Gastrocnemius medialis (tissue), 4 donors: ENCODE results near the gene LRRC27. TPM values are rescaled to one million over a fixed set of nuclear protein-coding genes. Genes with fewer than 3 reads are reported as not detected.

Experiments
- ATAC-seq, 2 donors: fragments of 150-250 bp; one replicate each; pipeline ENCODE4 v1.9.1; 2016
- DNase-seq, 2 donors: peaks; one replicate each; pipeline ENCODE4 v3.0.0-alpha.2; 2019
- H3K27ac ChIP-seq, 4 donors: fragments of 200-600 bp; sonication (generic); 1 replicate in 1 of 4; 2 replicates in 3 of 4; pipeline ENCODE4 v1.5.1; 2016 to 2018; ENCODE audit warnings: mild to moderate bottlenecking in 2 of 4, moderate library complexity in 1 of 4
- H3K27me3 ChIP-seq, 3 donors: fragments of 200-600 bp; sonication (generic) in 2 of 3; 1 replicate in 1 of 3; 2 replicates in 2 of 3; pipeline versions ENCODE4 v1.5.1 to v1.6.0; 2016 to 2019; ENCODE audit warnings: mild to moderate bottlenecking in 1 of 3, moderate library complexity in 1 of 3
- H3K36me3 ChIP-seq, 2 donors: fragments of 200-600 bp; sonication (generic) in 1 of 2; one replicate each; pipeline ENCODE4 v1.5.1; 2017 to 2018
- H3K4me1 ChIP-seq, 2 donors: fragments of 200-600 bp; sonication (generic) in 1 of 2; one replicate each; pipeline ENCODE4 v1.5.1; 2016 to 2017; ENCODE audit warnings: mild to moderate bottlenecking in 2 of 2
- H3K4me3 ChIP-seq, 4 donors: fragments of 200-600 bp; sonication (generic) in 3 of 4; 1 replicate in 1 of 4; 2 replicates in 3 of 4; pipeline ENCODE4 v1.5.1; 2016 to 2019; ENCODE audit warnings: mild to moderate bottlenecking in 2 of 4
- H3K9me3 ChIP-seq, 3 donors: fragments of 200-600 bp; sonication (generic) in 2 of 3; 1 replicate in 1 of 3; 2 replicates in 2 of 3; pipeline ENCODE4 v1.5.1; 2016 to 2019
- CTCF ChIP-seq, 5 experiments: fragments of 450-650 bp in 3 of 5; fragments of 200-600 bp in 2 of 5; sonication (generic) in 2 of 5; IDR thresholded peaks in 4 of 5; conservative IDR thresholded peaks in 1 of 5; 1 replicate in 4 of 5; 2 replicates in 1 of 5; pipeline ENCODE4 v1.5.1; 2016 to 2019; ENCODE audit warnings: antibody characterized with exemption in 5 of 5, mild to moderate bottlenecking in 3 of 5, moderate library complexity in 3 of 5
- POLR2A ChIP-seq, 2 donors: fragments of 450-650 bp; IDR thresholded peaks; one replicate each; pipeline ENCODE4 v1.6.1; 2017; ENCODE audit warnings: antibody characterized with exemption in 2 of 2, mild to moderate bottlenecking in 2 of 2, moderate library complexity in 2 of 2
- in situ Hi-C, 4 donors: fragments of 200-750 bp; cut with MboI; loops; one replicate each; pipeline versions ENCODE4 v1.15.0 to v1.8.0; 2017; ENCODE audit warnings: low sequenced_read_pairs in 4 of 4
- intact Hi-C: fragments of 100-400 bp; cut with DNase I; formaldehyde crosslinking; loops from one replicate; pipeline ENCODE4 v1.15.1; 2023; ENCODE audit warnings: low total_unique reads
- total RNA-seq, 4 donors: library from RNA; depleted of rRNA; stranded (reverse); fragments of >200 nt; gene quantifications; one replicate each; pipeline versions ENCODE4 v1.1.0 to v1.2.3, GENCODE V29; 2016

LRRC27 gene
- total RNA-seq, 4 donors from 2014 or later = 1.0 to 7.0 (median 4.1) TPM

GRCh38 chr10:132406750-132407149 is 74.8 kb downstream of the LRRC27 start:
- Histone ChIP-seq H3K27ac (no peak overlapping the region), H3K4me1 (peaks cover under 1 to 16% of the 10 kb centered on the region in 2 donors), H3K36me3 (peaks cover 0 to 15% of the 10 kb centered on the region in 2 donors), H3K9me3 (no peaks in the 10 kb centered on the region), H3K4me3 (no peak overlapping the region), H3K27me3 (no peaks in the 10 kb centered on the region)
- TF ChIP-seq CTCF (IDR thresholded peaks at IDR 0.05 in 4 of 5, conservative IDR thresholded peaks at IDR 0.05 in 1 of 5) (no peak), POLR2A (IDR thresholded peaks at IDR 0.05) (no peak)
- in situ Hi-C loops = no loop called here
- intact Hi-C loops = no loop called here
- ATAC-seq (no peak), DNase-seq (no peak)

- in situ Hi-C loops = no loop called here
- Histone ChIP-seq H3K27me3 (no peaks in the 10 kb centered on the region), H3K9me3 (no peaks in the 10 kb centered on the region), H3K4me1 (peaks cover 6 to 16% of the 10 kb centered on the region in 2 donors), H3K27ac (no peak overlapping the region), H3K4me3 (no peak overlapping the region), H3K36me3 (peaks cover 0 to 15% of the 10 kb centered on the region in 2 donors)
- DNase-seq (no peak), ATAC-seq (no peak)
- TF ChIP-seq CTCF (IDR thresholded peaks at IDR 0.05 in 4 of 5, conservative IDR thresholded peaks at IDR 0.05 in 1 of 5) (no peak), POLR2A (IDR thresholded peaks at IDR 0.05) (no peak)
- intact Hi-C loops = no loop called here
Measured at GRCh38 chr10:132407243-132407746, 75.3 kb downstream of the LRRC27 start.

- ATAC-seq (no peak), DNase-seq (no peak)
- intact Hi-C loops = no loop called here
- peaks cover 7 to 18% of the 10 kb centered on the region in 2 donors for H3K4me1 ChIP-seq
- H3K9me3 ChIP-seq = no peaks in the 10 kb centered on the region
- no peaks in the 10 kb centered on the region for H3K27me3 ChIP-seq
- no peak overlapping the region for H3K4me3 ChIP-seq
- in situ Hi-C loops = no loop called here
- peak overlapping the region in 1 of 4 donors; percentile 9 for H3K27ac ChIP-seq
- peaks cover 0 to 15% of the 10 kb centered on the region in 2 donors for H3K36me3 ChIP-seq
- TF ChIP-seq POLR2A (IDR thresholded peaks at IDR 0.05) (no peak), CTCF (IDR thresholded peaks at IDR 0.05 in 4 of 5, conservative IDR thresholded peaks at IDR 0.05 in 1 of 5) (no peak)
Measured at GRCh38 chr10:132407846-132408278, 75.9 kb downstream of the LRRC27 start.

- TF ChIP-seq POLR2A (IDR thresholded peaks at IDR 0.05) (no peak), CTCF (IDR thresholded peaks at IDR 0.05 in 4 of 5, conservative IDR thresholded peaks at IDR 0.05 in 1 of 5) (no peak)
- in situ Hi-C loops (no loop called here), intact Hi-C loops (no loop called here)
- DNase-seq = no peak
- no peak for ATAC-seq
- peaks cover 0 to 15% of the 10 kb centered on the region in 2 donors for H3K36me3 ChIP-seq
- H3K9me3 ChIP-seq = no peaks in the 10 kb centered on the region
- H3K27me3 ChIP-seq = no peaks in the 10 kb centered on the region
- H3K27ac ChIP-seq = peak overlapping the region in 2 of 4 donors; percentile 1 to 9
- H3K4me1 ChIP-seq = peaks cover 7 to 23% of the 10 kb centered on the region in 2 donors
- no peak overlapping the region for H3K4me3 ChIP-seq
Measured at GRCh38 chr10:132408367-132408781, 76.4 kb downstream of the LRRC27 start.
